Kasumi-1 (cell line): ENCODE results near the gene LIG4.

Experiments used
- DNase-seq, 2 experiments: peaks; one replicate each; lab custom pipeline; 2025; lab: John Stamatoyannopoulos, UW

Gene LIG4

GRCh38 chr13:108194435-108194936, 20.9 kb downstream of the LIG4 start:
- DNase-seq, result no peak

DNA sequence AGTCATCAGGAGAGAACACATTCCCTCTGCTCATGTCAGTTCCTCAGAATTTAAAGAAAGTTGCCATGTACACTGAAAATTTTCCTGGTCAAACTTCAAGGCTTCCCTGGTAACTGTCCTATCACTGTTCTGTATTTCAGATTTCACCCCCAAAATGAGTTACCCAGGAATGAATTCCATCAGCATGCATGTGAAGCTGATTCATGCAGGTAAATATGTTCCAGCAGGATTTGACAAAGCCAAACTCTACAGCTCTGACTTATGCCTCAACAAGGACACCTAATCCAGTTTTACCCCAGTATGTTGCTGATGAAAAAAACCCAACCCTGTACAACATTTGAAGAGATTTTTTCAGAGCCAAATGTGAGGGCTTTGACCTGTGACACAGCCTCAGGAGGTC, 21.5 kb downstream of the LIG4 start:
- DNase-seq, result no peak

- DNase-seq, result no peak
Measured at GRCh38 chr13:108190897-108191296, 24.4 kb downstream of the LIG4 start.

DNA sequence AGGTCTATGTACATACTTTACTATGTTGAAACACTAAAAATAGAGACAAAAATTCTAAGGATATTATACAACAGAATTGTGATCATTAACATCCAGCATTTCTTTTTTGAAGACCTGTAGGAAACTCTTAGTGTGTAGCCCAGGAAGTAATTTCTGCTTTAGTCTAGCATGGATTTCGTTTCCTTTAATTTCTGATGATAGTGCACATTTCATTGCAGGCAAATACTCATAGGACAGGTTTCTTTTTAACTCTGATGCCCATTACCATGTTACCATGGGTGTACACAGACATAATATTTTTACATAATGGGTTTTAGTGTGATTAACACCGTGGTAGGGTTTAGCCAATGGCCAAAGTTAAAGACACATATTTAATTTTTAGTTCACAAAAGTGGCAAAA, 27.1 kb downstream of the LIG4 start:
- no peak for DNase-seq

- DNase-seq, result no peak
Measured at GRCh38 chr13:108185223-108185622, 30.1 kb downstream of the LIG4 start.

DNA sequence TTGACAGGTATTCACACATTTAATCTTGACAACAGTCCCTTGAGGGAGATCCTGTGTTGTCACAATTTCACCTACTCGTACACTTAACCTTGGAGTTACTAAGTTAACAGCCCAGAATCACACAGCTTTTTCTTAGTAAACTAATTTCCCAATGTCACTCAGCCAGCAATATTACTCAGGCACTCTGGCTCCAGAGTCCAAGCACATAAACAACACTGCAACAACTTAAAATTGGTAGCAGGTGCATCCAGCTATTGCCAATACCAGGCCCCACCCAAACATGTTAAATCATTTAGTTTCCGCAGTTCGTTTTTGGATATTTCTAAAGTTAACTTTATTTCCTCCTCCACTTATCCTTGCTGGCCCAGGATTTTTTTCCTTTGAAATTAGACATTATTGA, 32.7 kb downstream of the LIG4 start:
- DNase-seq, result no peak

- no peak for DNase-seq
Measured at GRCh38 chr13:108178078-108178477, 37.3 kb downstream of the LIG4 start.

GRCh38 chr13:108176685-108177274, 38.6 kb downstream of the LIG4 start:
- peak; percentile 4 to 10 for DNase-seq

GRCh38 chr13:108168929-108169328, 46.4 kb downstream of the LIG4 start:
- no peak for DNase-seq

- no peak for DNase-seq
Measured at GRCh38 chr13:108166078-108166477, 49.3 kb downstream of the LIG4 start.

GRCh38 chr13:108158746-108159145, 56.6 kb downstream of the LIG4 start:
- DNase-seq, result no peak
